Measurements from ENCODE around the gene SPRING1. TPM values are rescaled to one million over a fixed set of nuclear protein-coding genes. Genes with fewer than 3 reads are reported as not detected.

SPRING1 gene
- total RNA-seq, 1 donor from 2014 or later, result 11.0 TPM

GRCh38 chr12:116718655-116719454 is 19.0 kb downstream of the SPRING1 start:
- H3K9me3 ChIP-seq (replicated peaks), result no peaks in the 10 kb centered on the region
- DNase-seq, result no peak
- no peak overlapping the region for H3K4me3 ChIP-seq
- peaks cover 28% of the 10 kb centered on the region for H3K36me3 ChIP-seq
- no peaks in the 10 kb centered on the region for H3K27me3 ChIP-seq (ENCODE audit: low read depth)
- H3K4me1 ChIP-seq, result peaks cover 37% of the 10 kb centered on the region
- peak overlapping the region; percentile 36 for H3K27ac ChIP-seq (replicated peaks)
- intact Hi-C loops (cut with micrococcal nuclease), result no loop called here
- TF ChIP-seq CTCF (IDR thresholded peaks at IDR 0.05; ENCODE audit: borderline replicate concordance), result no peak

- no peak for TF ChIP-seq CTCF (IDR thresholded peaks at IDR 0.05; ENCODE audit: borderline replicate concordance)
- Histone ChIP-seq H3K27me3 (ENCODE audit: low read depth) (no peaks in the 10 kb centered on the region), H3K4me3 (peak overlapping the region; percentile 44), H3K36me3 (peaks cover 24% of the 10 kb centered on the region), H3K9me3 (replicated peaks) (no peaks in the 10 kb centered on the region), H3K4me1 (peaks cover 41% of the 10 kb centered on the region), H3K27ac (replicated peaks) (peak overlapping the region; percentile 36)
- intact Hi-C loops (cut with micrococcal nuclease), result no loop called here
- DNase-seq, result peak; percentile 75
These were observed 20.1 kb downstream of the SPRING1 start for GRCh38 chr12:116717466-116718437.

GRCh38 chr12:116714175-116714574 is 23.7 kb downstream of the SPRING1 start:
- no peak for TF ChIP-seq CTCF (IDR thresholded peaks at IDR 0.05; ENCODE audit: borderline replicate concordance)

GRCh38 chr12:116713527-116713926 is 24.3 kb downstream of the SPRING1 start:
- DNase-seq, result no peak
- intact Hi-C loops (cut with micrococcal nuclease), result no loop called here
- Histone ChIP-seq H3K9me3 (replicated peaks) (no peaks in the 10 kb centered on the region), H3K27me3 (ENCODE audit: low read depth) (no peaks in the 10 kb centered on the region), H3K4me3 (no peak overlapping the region), H3K27ac (replicated peaks) (no peak overlapping the region), H3K36me3 (peaks cover 21% of the 10 kb centered on the region), H3K4me1 (peaks cover 34% of the 10 kb centered on the region)
- no peak for TF ChIP-seq CTCF (IDR thresholded peaks at IDR 0.05; ENCODE audit: borderline replicate concordance)

More at GRCh38 chr12:116714175-116714574, 23.7 kb downstream of the SPRING1 start:
- Histone ChIP-seq H3K4me3 (no peak overlapping the region), H3K36me3 (peaks cover 21% of the 10 kb centered on the region), H3K27ac (replicated peaks) (no peak overlapping the region), H3K4me1 (peaks cover 34% of the 10 kb centered on the region), H3K9me3 (replicated peaks) (no peaks in the 10 kb centered on the region), H3K27me3 (ENCODE audit: low read depth) (no peaks in the 10 kb centered on the region)
- intact Hi-C loops (cut with micrococcal nuclease), result no loop called here
- no peak for DNase-seq

- intact Hi-C loops (cut with micrococcal nuclease), result no loop called here
- no peak for DNase-seq
- H3K27ac ChIP-seq (replicated peaks), result no peak overlapping the region
- no peak for TF ChIP-seq CTCF (IDR thresholded peaks at IDR 0.05; ENCODE audit: borderline replicate concordance)
- H3K36me3 ChIP-seq, result peaks cover 20% of the 10 kb centered on the region
- no peak overlapping the region for H3K4me3 ChIP-seq
- H3K4me1 ChIP-seq, result peaks cover 30% of the 10 kb centered on the region
- H3K9me3 ChIP-seq (replicated peaks), result no peaks in the 10 kb centered on the region
- no peaks in the 10 kb centered on the region for H3K27me3 ChIP-seq (ENCODE audit: low read depth)
These were observed 25.2 kb downstream of the SPRING1 start for GRCh38 chr12:116712458-116713303.
